Measurements from ENCODE around the gene FCRL6. TPM values are rescaled to one million over a fixed set of nuclear protein-coding genes. Genes with fewer than 3 reads are reported as not detected.

FCRL6 gene
- total RNA-seq, 1 experiment from 2014 or later, result not detected

GRCh38 chr1:159862031-159862430 lies 59.9 kb downstream of the FCRL6 start:
- no peak for DNase-seq (ENCODE audit: low spot score)

- no peak for DNase-seq (ENCODE audit: low spot score)
Measured at GRCh38 chr1:159862557-159862956, 60.4 kb downstream of the FCRL6 start, which contains the start of gene VSIG8. TSS of gene VSIG8 (minus strand) at chr1:159862657. CDS start at chr1:159862521, 136 bp downstream.

GRCh38 chr1:159864262-159864661 lies 62.1 kb downstream of the FCRL6 start:
- no peak for DNase-seq (ENCODE audit: low spot score)

Other genes with a start within 250 kb of the FCRL6 start
- not detected in 2 replicates for gene APCS, start 214.5 kb upstream of the FCRL6 start, total RNA-seq (2014; rRNA removed; shearing (Covaris generic))
- gene CRP, start 87.8 kb upstream of the FCRL6 start, total RNA-seq (2014; rRNA removed; shearing (Covaris generic)), result not detected in 2 replicates
- gene DUSP23, start 21.4 kb upstream of the FCRL6 start, total RNA-seq (2014; rRNA removed; shearing (Covaris generic)), result 11.0 and 14.8 TPM in 2 replicates
- 0.17 TPM in 1 of 2 replicates, not detected in the other for gene SLAMF8, start 24.5 kb downstream of the FCRL6 start, total RNA-seq (2014; rRNA removed; shearing (Covaris generic))
- 0.14 TPM in 1 of 2 replicates, not detected in the other for gene VSIG8, start 60.3 kb downstream of the FCRL6 start, total RNA-seq (2014; rRNA removed; shearing (Covaris generic))
- 0.21 and 0.62 TPM in 2 replicates for gene CFAP45, start 97.8 kb downstream of the FCRL6 start, total RNA-seq (2014; rRNA removed; shearing (Covaris generic))
- gene TAGLN2, start 123.1 kb downstream of the FCRL6 start, total RNA-seq (2014; rRNA removed; shearing (Covaris generic)), result 444 and 497 TPM in 2 replicates
- 0.47 and 0.52 TPM in 2 replicates for gene IGSF9, start 143.3 kb downstream of the FCRL6 start, total RNA-seq (2014; rRNA removed; shearing (Covaris generic))
- gene SLAMF9, start 151.9 kb downstream of the FCRL6 start, total RNA-seq (2014; rRNA removed; shearing (Covaris generic)), result 2.2 TPM in 1 of 2 replicates, not detected in the other
- gene PIGM, start 229.6 kb downstream of the FCRL6 start, total RNA-seq (2014; rRNA removed; shearing (Covaris generic)), result 6.0 and 6.3 TPM in 2 replicates